Gastroesophageal sphincter (tissue), 4 donors: ENCODE measurements around the gene FUT4. TPM values are rescaled to one million over a fixed set of nuclear protein-coding genes. Genes with fewer than 3 reads are reported as not detected.

ENCODE experiments used
- ATAC-seq: fragments of 150-250 bp; one replicate; pipeline ENCODE4 v1.9.1; 2016; ENCODE audit warnings: mild to moderate bottlenecking, moderate library complexity
- H3K27ac ChIP-seq, 4 donors: fragments of 200-600 bp; sonication (generic) in 3 of 4; 1 replicate in 3 of 4; 2 replicates in 1 of 4; pipeline ENCODE4 v1.5.1; 2016 to 2019
- H3K27me3 ChIP-seq: fragments of 200-600 bp; sonication (generic); one replicate; pipeline ENCODE4 v1.5.1; 2019
- H3K36me3 ChIP-seq, 2 donors: fragments of 200-600 bp; sonication (generic); one replicate each; pipeline ENCODE4 v1.5.1; 2019; ENCODE audit warnings: control low read depth in 1 of 2
- H3K4me1 ChIP-seq, 3 donors: fragments of 200-600 bp; sonication (generic); 1 replicate in 2 of 3; 2 replicates in 1 of 3; pipeline ENCODE4 v1.5.1; 2016 to 2019; ENCODE audit warnings: control low read depth in 2 of 3
- H3K4me3 ChIP-seq, 2 donors: fragments of 200-600 bp; sonication (generic); one replicate each; pipeline ENCODE4 v1.5.1; 2019; ENCODE audit warnings: mild to moderate bottlenecking in 1 of 2, moderate library complexity in 1 of 2
- H3K9me3 ChIP-seq, 3 donors: fragments of 200-600 bp; sonication (generic); one replicate each; pipeline ENCODE4 v1.5.1; 2017 to 2019; ENCODE audit warnings: control low read depth in 2 of 3
- EP300 ChIP-seq: sonication (generic); formaldehyde crosslinking; IDR thresholded peaks from one replicate; pipeline ENCODE4 v1.6.1; 2017; ENCODE audit warnings: antibody characterized with exemption, mild to moderate bottlenecking
- POLR2A ChIP-seq, 2 donors: fragments of 450-650 bp; IDR thresholded peaks; one replicate each; pipeline ENCODE4 v1.6.1; 2017; ENCODE audit warnings: antibody characterized with exemption in 2 of 2, mild to moderate bottlenecking in 2 of 2, moderate library complexity in 1 of 2
- POLR2AphosphoS5 ChIP-seq: sonication (generic); formaldehyde crosslinking; IDR thresholded peaks from one replicate; pipeline ENCODE4 v1.6.1; 2017; ENCODE audit warnings: antibody characterized with exemption
- WGBS, 2 donors: methylation state at CpG; one replicate each; pipeline ENCODE4 v1.1.5; 2018; ENCODE audit warnings: low coverage in 1 of 2; 5-methylcytosine and 5-hydroxymethylcytosine counted together
- total RNA-seq, 4 donors: library from RNA; depleted of rRNA; stranded (reverse); fragments of >200 nt; gene quantifications; one replicate each; pipeline ENCODE4 v1.1.0, GENCODE V29; 2016
- TF ChIP-seq, protein P1 (sequence below), 4 experiments: fragments of 200-600 bp in 2 of 4; fragments of 450-650 bp in 2 of 4; sonication (generic) in 1 of 4; IDR thresholded peaks; one replicate each; pipeline ENCODE4 v1.5.1; 2017 to 2019; ENCODE audit warnings: antibody characterized with exemption in 4 of 4, mild to moderate bottlenecking in 2 of 4, moderate library complexity in 2 of 4

The FUT4 gene
- total RNA-seq, 4 donors from 2014 or later = 5.2 to 7.8 (median 7.6) TPM

DNA sequence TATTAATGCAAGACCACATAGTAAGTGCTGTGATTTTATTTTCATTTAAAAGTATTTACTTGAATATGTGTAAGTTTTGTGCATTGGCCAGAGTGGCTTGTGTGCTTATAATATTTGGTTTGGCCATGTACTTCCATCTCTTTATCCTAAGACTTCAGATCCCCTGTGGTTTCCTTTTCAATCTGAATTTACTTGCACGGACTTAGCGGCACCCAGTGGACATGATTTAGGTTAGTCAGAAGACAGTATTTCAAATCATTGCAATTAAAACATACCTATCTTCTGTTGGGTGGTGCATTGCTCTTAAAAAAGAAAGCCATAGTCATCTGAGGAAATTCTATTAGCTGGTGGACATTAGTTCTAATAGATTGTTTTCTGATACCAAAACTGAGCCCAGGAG lies 54.2 kb downstream of the FUT4 start:
- H3K27ac ChIP-seq = no peak overlapping the region
- no peaks in the 10 kb centered on the region for H3K27me3 ChIP-seq
- TF ChIP-seq, protein P1, sequence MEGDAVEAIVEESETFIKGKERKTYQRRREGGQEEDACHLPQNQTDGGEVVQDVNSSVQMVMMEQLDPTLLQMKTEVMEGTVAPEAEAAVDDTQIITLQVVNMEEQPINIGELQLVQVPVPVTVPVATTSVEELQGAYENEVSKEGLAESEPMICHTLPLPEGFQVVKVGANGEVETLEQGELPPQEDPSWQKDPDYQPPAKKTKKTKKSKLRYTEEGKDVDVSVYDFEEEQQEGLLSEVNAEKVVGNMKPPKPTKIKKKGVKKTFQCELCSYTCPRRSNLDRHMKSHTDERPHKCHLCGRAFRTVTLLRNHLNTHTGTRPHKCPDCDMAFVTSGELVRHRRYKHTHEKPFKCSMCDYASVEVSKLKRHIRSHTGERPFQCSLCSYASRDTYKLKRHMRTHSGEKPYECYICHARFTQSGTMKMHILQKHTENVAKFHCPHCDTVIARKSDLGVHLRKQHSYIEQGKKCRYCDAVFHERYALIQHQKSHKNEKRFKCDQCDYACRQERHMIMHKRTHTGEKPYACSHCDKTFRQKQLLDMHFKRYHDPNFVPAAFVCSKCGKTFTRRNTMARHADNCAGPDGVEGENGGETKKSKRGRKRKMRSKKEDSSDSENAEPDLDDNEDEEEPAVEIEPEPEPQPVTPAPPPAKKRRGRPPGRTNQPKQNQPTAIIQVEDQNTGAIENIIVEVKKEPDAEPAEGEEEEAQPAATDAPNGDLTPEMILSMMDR (IDR thresholded peaks at IDR 0.05) = no peak
- TF ChIP-seq POLR2A (IDR thresholded peaks at IDR 0.05) (no peak), EP300 (no peak), POLR2AphosphoS5 (no peak)
- WGBS, 2 donors = 52 to 83% methylated on average over 1 to 2 of the region's 2 CpGs
- no peaks in the 10 kb centered on the region for H3K9me3 ChIP-seq
- peaks cover 0 to 66% of the 10 kb centered on the region in 2 donors for H3K36me3 ChIP-seq
- H3K4me3 ChIP-seq = no peak overlapping the region
- no peaks in the 10 kb centered on the region for H3K4me1 ChIP-seq
- ATAC-seq = no peak

Other genes starting within 250 kb of the FUT4 start
- gene IZUMO1R, start 239.3 kb upstream of the FUT4 start, total RNA-seq = not detected
- gene GPR83, start 142.5 kb upstream of the FUT4 start, total RNA-seq = under 1 TPM in 3 of 4 donors, not detected in 1; 0.27 to 0.62 (median 0.35) TPM
- gene MRE11, start 50.1 kb upstream of the FUT4 start, total RNA-seq = 10 to 100 TPM; 13.8 to 15.9 (median 14.5) TPM
- 10 to 100 TPM; 12.5 to 22.8 (median 16.9) TPM for gene ANKRD49, start 49.9 kb upstream of the FUT4 start, total RNA-seq
- not detected for gene C11orf97, start 31.5 kb upstream of the FUT4 start, total RNA-seq
- gene PIWIL4, start 23.4 kb downstream of the FUT4 start, total RNA-seq = 1 to 10 TPM; 2.0 to 8.5 (median 6.0) TPM
- gene AMOTL1, start 224.4 kb downstream of the FUT4 start, total RNA-seq = 100 to 1,000 TPM; 136 to 215 (median 176) TPM